ENCODE data around the gene CCDC3.

GRCh38 chr10:12890958-12891357, 110.6 kb downstream of the CCDC3 start:
- TF ChIP-seq CTCF (IDR thresholded peaks at IDR 0.05; ENCODE audit: low read depth, low read length, missing input control) (no peak), GABPA (IDR thresholded peaks at IDR 0.05 in 1 of 2, conservative IDR thresholded peaks at IDR 0.05 in 1 of 2) (no peak), RAD21 (IDR thresholded peaks at IDR 0.05) (no peak), REST (IDR thresholded peaks at IDR 0.05) (no peak), JUND (IDR thresholded peaks at IDR 0.05) (no peak), MAX (IDR thresholded peaks at IDR 0.05) (no peak), ZBTB33 (IDR thresholded peaks at IDR 0.05) (no peak), TAF1 (conservative IDR thresholded peaks at IDR 0.05) (no peak), EGR1 (IDR thresholded peaks at IDR 0.05; ENCODE audit: low read depth in 2 of 2) (no peak), SP1 (IDR thresholded peaks at IDR 0.05) (no peak), ATF3 (IDR thresholded peaks at IDR 0.05) (no peak)

Data from liver (tissue), 3 donors.